Uterus (tissue), 4 donors: ENCODE results near the gene TRMO. TPM values are rescaled to one million over a fixed set of nuclear protein-coding genes. Genes with fewer than 3 reads are reported as not detected.

ENCODE experiments used
- DNase-seq, 2 donors: peaks; one replicate each; pipeline ENCODE4 v3.0.0-alpha.2; 2019 to 2020
- H3K27ac ChIP-seq, 2 donors: fragments of 200-600 bp; sonication (generic); 1 replicate in 1 of 2; 2 replicates in 1 of 2; pipeline ENCODE4 v1.5.1; 2016 to 2018
- H3K27me3 ChIP-seq, 2 donors: fragments of 200-600 bp; sonication (generic); one replicate each; pipeline ENCODE4 v1.5.1; 2018 to 2019; ENCODE audit warnings: control low read depth in 1 of 2
- H3K36me3 ChIP-seq, 2 donors: fragments of 200-600 bp; sonication (generic); one replicate each; pipeline ENCODE4 v1.5.1; 2019; ENCODE audit warnings: control low read depth in 1 of 2
- H3K4me1 ChIP-seq, 2 donors: fragments of 200-600 bp; sonication (generic); one replicate each; pipeline ENCODE4 v1.5.1; 2018 to 2019; ENCODE audit warnings: control low read depth in 1 of 2
- H3K4me3 ChIP-seq, 2 donors: fragments of 200-600 bp; sonication (generic); 1 replicate in 1 of 2; 2 replicates in 1 of 2; pipeline ENCODE4 v1.5.1; 2018 to 2019; ENCODE audit warnings: mild to moderate bottlenecking in 1 of 2
- H3K9me3 ChIP-seq, 2 donors: fragments of 200-600 bp; sonication (generic); one replicate each; pipeline ENCODE4 v1.5.1; 2019; ENCODE audit warnings: control low read depth in 1 of 2
- CTCF ChIP-seq, 4 experiments: fragments of 200-600 bp in 2 of 4; fragments of 450-650 bp in 2 of 4; sonication (generic) in 2 of 4; IDR thresholded peaks; one replicate each; pipeline ENCODE4 v1.5.1; 2016 to 2019; ENCODE audit warnings: antibody characterized with exemption in 4 of 4, mild to moderate bottlenecking in 2 of 4, moderate library complexity in 1 of 4
- POLR2A ChIP-seq, 2 donors: fragments of 450-650 bp; IDR thresholded peaks; one replicate each; pipeline ENCODE4 v1.6.1; 2016; ENCODE audit warnings: antibody characterized with exemption in 2 of 2, mild to moderate bottlenecking in 1 of 2, moderate library complexity in 1 of 2
- intact Hi-C: fragments of 100-400 bp; cut with DNase I; formaldehyde crosslinking; loops from one replicate; pipeline ENCODE4 v1.15.1; 2023; ENCODE audit warnings: low total_unique reads
- total RNA-seq, 4 donors: library from RNA; depleted of rRNA in 3 of 4; stranded (reverse); fragments of >200 nt in 3 of 4; gene quantifications; one replicate each; pipeline versions ENCODE4 v1.1.0 to v1.2.4, GENCODE V29; 2014 to 2023
- donor health status: DM: yes; HTN: yes; CAD: no.

Gene TRMO
- total RNA-seq, 4 donors from 2014 or later = 14.1 to 32.6 (median 19.7) TPM

- Histone ChIP-seq H3K27me3 (no peaks in the 10 kb centered on the region), H3K27ac (no peak overlapping the region), H3K9me3 (no peaks in the 10 kb centered on the region), H3K36me3 (no peaks in the 10 kb centered on the region), H3K4me3 (no peak overlapping the region), H3K4me1 (no peaks in the 10 kb centered on the region)
- intact Hi-C loops = no loop called here
- TF ChIP-seq CTCF (IDR thresholded peaks at IDR 0.05) = no peak
- no peak for TF ChIP-seq POLR2A (IDR thresholded peaks at IDR 0.05)
- DNase-seq = no peak
Measured at GRCh38 chr9:97904725-97905124, 17.6 kb downstream of the TRMO start.

- Histone ChIP-seq H3K4me3 (no peak overlapping the region), H3K27me3 (no peaks in the 10 kb centered on the region), H3K9me3 (no peaks in the 10 kb centered on the region), H3K27ac (no peak overlapping the region), H3K36me3 (no peaks in the 10 kb centered on the region), H3K4me1 (no peaks in the 10 kb centered on the region)
- DNase-seq = no peak
- TF ChIP-seq CTCF (IDR thresholded peaks at IDR 0.05) (no peak), POLR2A (IDR thresholded peaks at IDR 0.05) (no peak)
- intact Hi-C loops = no loop called here
Measured at GRCh38 chr9:97903177-97903576, 19.1 kb downstream of the TRMO start.

GRCh38 chr9:97900738-97901565 is 21.3 kb downstream of the TRMO start:
- Histone ChIP-seq H3K9me3 (no peaks in the 10 kb centered on the region), H3K4me1 (no peaks in the 10 kb centered on the region), H3K4me3 (no peak overlapping the region), H3K27me3 (no peaks in the 10 kb centered on the region), H3K36me3 (no peaks in the 10 kb centered on the region), H3K27ac (no peak overlapping the region)
- peak in 1 of 2 donors; percentile 24 for DNase-seq
- intact Hi-C loops = no loop called here
- no peak for TF ChIP-seq POLR2A (IDR thresholded peaks at IDR 0.05)
- TF ChIP-seq CTCF (IDR thresholded peaks at IDR 0.05) = peak; percentile 47 to 59 (median 58)

GRCh38 chr9:97900103-97900737 is 22.1 kb downstream of the TRMO start:
- intact Hi-C loops = no loop called here
- H3K4me3 ChIP-seq = no peak overlapping the region
- no peak overlapping the region for H3K27ac ChIP-seq
- no peaks in the 10 kb centered on the region for H3K9me3 ChIP-seq
- no peak for DNase-seq
- no peaks in the 10 kb centered on the region for H3K36me3 ChIP-seq
- TF ChIP-seq CTCF (IDR thresholded peaks at IDR 0.05) (no peak), POLR2A (IDR thresholded peaks at IDR 0.05) (no peak)
- no peaks in the 10 kb centered on the region for H3K4me1 ChIP-seq
- H3K27me3 ChIP-seq = no peaks in the 10 kb centered on the region

- intact Hi-C loops = no loop called here
- Histone ChIP-seq H3K27me3 (no peaks in the 10 kb centered on the region), H3K36me3 (no peaks in the 10 kb centered on the region)
Measured at GRCh38 chr9:97895695-97896332, 26.5 kb downstream of the TRMO start.

More at GRCh38 chr9:97895695-97896332, 26.5 kb downstream of the TRMO start:
- Histone ChIP-seq H3K4me3 (no peak overlapping the region), H3K27ac (no peak overlapping the region), H3K9me3 (no peaks in the 10 kb centered on the region), H3K4me1 (no peaks in the 10 kb centered on the region)
- no peak for DNase-seq
- no peak for TF ChIP-seq CTCF (IDR thresholded peaks at IDR 0.05)
- no peak for TF ChIP-seq POLR2A (IDR thresholded peaks at IDR 0.05)
